Measurements from ENCODE around the gene DHX35.

GRCh38 chr20:38963745-38964144 lies 1.6 kb downstream of the DHX35 start:
- TF ChIP-seq CTCF (conservative IDR thresholded peaks at IDR 0.05; ENCODE audit: low read depth in 2 of 2), result no peak
- TF ChIP-seq CREB1 (CRISPR knock-in tag; IDR thresholded peaks at IDR 0.05; ENCODE audit: low read depth), result no peak
- TF ChIP-seq ETS1 (IDR thresholded peaks at IDR 0.05), result no peak
- TF ChIP-seq REST (IDR thresholded peaks at IDR 0.05; ENCODE audit: unreplicated experiment), result no peak
- TF ChIP-seq POLR2AphosphoS5 (IDR thresholded peaks at IDR 0.05; ENCODE audit: low read depth), result no peak
- TF ChIP-seq JUNB (IDR thresholded peaks at IDR 0.05; ENCODE audit: unreplicated experiment), result no peak
